SK-N-MC (cell line): ENCODE data around the gene AATF.

Experiments used
- EZH2 ChIP-seq: fragments of 200-600 bp; sonication (generic); IDR thresholded peaks from one replicate; pipeline ENCODE4 v1.6.1; 2017; ENCODE audit warnings: antibody characterized with exemption
- POLR2AphosphoS5 ChIP-seq: IDR thresholded peaks from 2 replicates; pipeline ENCODE4 v1.6.1; 2012; ENCODE audit warnings: mild to moderate bottlenecking, low read depth, low read length, borderline replicate concordance

- TF ChIP-seq EZH2: no peak
- TF ChIP-seq POLR2AphosphoS5: no peak
Measured at GRCh38 chr17:36971508-36971907, 22.8 kb downstream of the AATF start.
